Osteocyte (in vitro differentiated cells): Measurements from ENCODE around the gene IL12RB1. TPM values are rescaled to one million over a fixed set of nuclear protein-coding genes. Genes with fewer than 3 reads are reported as not detected.
A peak's percentile ranks its signal among the peaks of the same experiment; 100 is the strongest.

Source experiments
- DNase-seq: peaks from one replicate; pipeline ENCODE4 v3.0.0; 2021; ENCODE audit warnings: mixed read lengths; ENCODE audit not compliant: unreplicated experiment; ENCODE audit errors: extremely low spot score
- H3K27ac Mint-ChIP-seq: one replicate; pipeline ENCODE4 v1.8.0; 2021; ENCODE audit warnings: mild to moderate bottlenecking, mixed read lengths; ENCODE audit not compliant: unreplicated experiment
- H3K27me3 Mint-ChIP-seq: one replicate; pipeline ENCODE4 v1.8.0; 2021; ENCODE audit warnings: mixed read lengths; ENCODE audit not compliant: unreplicated experiment
- H3K36me3 Mint-ChIP-seq: one replicate; pipeline ENCODE4 v1.8.0; 2021; ENCODE audit warnings: mixed read lengths; ENCODE audit not compliant: unreplicated experiment
- H3K4me1 Mint-ChIP-seq: one replicate; pipeline ENCODE4 v1.8.0; 2021; ENCODE audit warnings: mixed read lengths; ENCODE audit not compliant: unreplicated experiment
- H3K4me3 Mint-ChIP-seq: one replicate; pipeline ENCODE4 v1.8.0; 2021; ENCODE audit warnings: mild to moderate bottlenecking, moderate library complexity, mixed read lengths; ENCODE audit not compliant: unreplicated experiment
- H3K9me3 Mint-ChIP-seq: one replicate; pipeline ENCODE4 v1.8.0; 2021; ENCODE audit warnings: mixed read lengths; ENCODE audit not compliant: unreplicated experiment
- CTCF ChIP-seq: fragments of 200-600 bp; sonication (generic); IDR thresholded peaks from 2 replicates; pipeline ENCODE4 v1.5.0; 2021; ENCODE audit warnings: antibody characterized with exemption, mild to moderate bottlenecking, moderate library complexity
- total RNA-seq: library from RNA; stranded (reverse); gene quantifications from 2 replicates; pipeline ENCODE4 v1.2.1, GENCODE V29; 2021

IL12RB1 gene
- total RNA-seq, 1 donor from 2014 or later = 0.51 TPM

GRCh38 chr19:18097217-18097992 lies 10.7 kb upstream of the IL12RB1 start, which contains the start of gene MAST3:
MAST3 (plus strand) TSS chr19:18097778; CDS start chr19:18097793, 15 bp downstream.
- Mint-ChIP-seq H3K27me3 (peaks cover 27% of the 10 kb centered on the region), H3K4me3 (peak within 1 kb of the TSS; percentile 57), H3K4me1 (peaks cover 22% of the 10 kb centered on the region), H3K36me3 (no peaks in the 10 kb centered on the region), H3K9me3 (no peaks in the 10 kb centered on the region), H3K27ac (no peak within 1 kb of the TSS)
- no peak for TF ChIP-seq CTCF
- peak; percentile 89 for DNase-seq

- Mint-ChIP-seq H3K27ac (no peak overlapping the region), H3K27me3 (peaks cover 25% of the 10 kb centered on the region), H3K4me3 (no peak overlapping the region), H3K9me3 (no peaks in the 10 kb centered on the region), H3K4me1 (peaks cover 22% of the 10 kb centered on the region), H3K36me3 (no peaks in the 10 kb centered on the region)
- no peak for DNase-seq
- no peak for TF ChIP-seq CTCF
These were observed 9.5 kb upstream of the IL12RB1 start for GRCh38 chr19:18096258-18096657.

- peaks cover 29% of the 10 kb centered on the region for H3K4me1 Mint-ChIP-seq
- no peak for DNase-seq
- no peaks in the 10 kb centered on the region for H3K9me3 Mint-ChIP-seq
- H3K27me3 Mint-ChIP-seq = peaks cover 8% of the 10 kb centered on the region
- no peaks in the 10 kb centered on the region for H3K36me3 Mint-ChIP-seq
- no peak overlapping the region for H3K4me3 Mint-ChIP-seq
- TF ChIP-seq CTCF = no peak
- H3K27ac Mint-ChIP-seq = no peak overlapping the region
These were observed 6.9 kb upstream of the IL12RB1 start for GRCh38 chr19:18093439-18094161.

- no peaks in the 10 kb centered on the region for H3K9me3 Mint-ChIP-seq
- H3K27ac Mint-ChIP-seq = no peak overlapping the region
- H3K36me3 Mint-ChIP-seq = no peaks in the 10 kb centered on the region
- no peak overlapping the region for H3K4me3 Mint-ChIP-seq
- peaks cover 3% of the 10 kb centered on the region for H3K27me3 Mint-ChIP-seq
- no peak for TF ChIP-seq CTCF
- peaks cover 31% of the 10 kb centered on the region for H3K4me1 Mint-ChIP-seq
- no peak for DNase-seq
These were observed 4.5 kb upstream of the IL12RB1 start for GRCh38 chr19:18091217-18091608.
